Measurements from ENCODE around the gene CORO6. TPM values are rescaled to one million over a fixed set of nuclear protein-coding genes. Genes with fewer than 3 reads are reported as not detected.

CORO6 gene
- total and polyA plus RNA-seq, 5 donors from 2014 or later = 0.15 to 4.3 (median 0.45) TPM; not detected in 1

DNA sequence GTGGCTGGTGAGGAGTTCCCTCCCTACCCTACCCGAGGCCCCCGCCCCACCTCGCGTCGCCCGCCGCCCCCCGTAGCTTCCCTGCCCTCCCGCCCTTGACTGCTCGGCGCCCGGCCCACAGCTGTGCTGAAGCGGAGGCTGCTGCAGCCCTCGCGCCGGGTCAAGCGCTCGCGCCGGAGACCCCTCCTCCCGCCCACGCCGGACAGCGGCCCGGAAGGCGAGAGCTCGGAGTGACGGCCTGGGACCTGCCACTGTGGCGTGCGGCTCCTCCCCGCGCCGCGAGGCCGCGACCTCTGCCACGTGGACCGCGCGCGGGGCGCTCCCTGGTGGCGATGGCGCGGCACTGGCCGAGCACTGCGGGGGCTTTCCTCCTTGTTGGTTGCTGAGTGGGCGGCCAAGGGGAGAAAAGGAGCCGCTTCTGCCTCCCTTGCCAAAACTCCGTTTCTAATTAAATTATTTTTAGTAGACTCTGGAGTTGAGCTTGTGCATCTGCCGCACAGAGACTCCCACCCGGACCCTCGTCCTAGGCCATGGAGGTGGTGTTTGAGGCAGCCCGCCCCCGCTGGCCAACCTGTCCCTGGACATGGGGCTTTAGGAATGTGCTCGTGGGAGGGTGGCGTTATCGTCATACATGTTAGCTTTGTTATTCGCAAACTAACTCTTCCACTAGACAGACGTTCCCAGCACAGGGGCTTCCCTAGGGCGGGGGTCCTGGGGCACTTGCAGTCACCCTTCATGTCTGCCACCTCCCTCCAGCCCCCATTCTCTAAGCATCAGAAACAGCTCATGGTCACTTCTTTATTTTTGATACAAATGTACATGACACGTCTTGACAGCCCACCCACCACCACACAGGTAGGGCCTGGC, 49.8 kb downstream of the CORO6 start:
- Histone ChIP-seq H3K36me3 (ENCODE audit: control insufficient read depth, insufficient read depth, low read length) (peaks cover 29% of the 10 kb centered on the region), H3K4me1 (ENCODE audit: control insufficient read depth, insufficient read depth, low read length, poor library complexity, severe bottlenecking) (peaks cover 8% of the 10 kb centered on the region), H3K4me3 (ENCODE audit: low read depth, low read length) (no peak overlapping the region), H3K27ac (ENCODE audit: insufficient read depth, low read length, poor library complexity, severe bottlenecking) (no peak overlapping the region), H3K9me3 (ENCODE audit: control insufficient read depth in 2 of 2, low read length in 2 of 2) (no peaks in the 10 kb centered on the region), H3K27me3 (ENCODE audit: control insufficient read depth, insufficient read depth, low read length) (no peaks in the 10 kb centered on the region)
- H3K4me1 Mint-ChIP-seq = peaks cover 0 to 22% (median 15%) of the 10 kb centered on the region in 4 donors
- H3K36me3 Mint-ChIP-seq = peaks cover 8% of the 10 kb centered on the region
- peaks cover 0 to 2% (median 0%) of the 10 kb centered on the region in 7 donors for H3K9me3 Mint-ChIP-seq
- no peak overlapping the region for H3K4me3 Mint-ChIP-seq
- no peaks in the 10 kb centered on the region for H3K27me3 Mint-ChIP-seq
- no peak overlapping the region for H3K27ac Mint-ChIP-seq
- ATAC-seq (ENCODE audit: low read depth in 2 of 2) = peak; percentile 27 to 43
- DNase-seq = peak in 1 of 3 donors; percentile 51

GRCh38 chr17:29571883-29572681, 50.6 kb downstream of the CORO6 start:
- no peak overlapping the region for H3K27ac Mint-ChIP-seq
- H3K36me3 ChIP-seq (ENCODE audit: control insufficient read depth, insufficient read depth, low read length) = peaks cover 24% of the 10 kb centered on the region
- H3K36me3 Mint-ChIP-seq = peaks cover 5% of the 10 kb centered on the region
- peaks cover 0 to 2% (median 0%) of the 10 kb centered on the region in 7 donors for H3K9me3 Mint-ChIP-seq
- H3K4me3 Mint-ChIP-seq = peak overlapping the region in 1 of 4 donors; percentile 82
- H3K4me3 ChIP-seq (ENCODE audit: low read depth, low read length) = no peak overlapping the region
- H3K27ac ChIP-seq (ENCODE audit: insufficient read depth, low read length, poor library complexity, severe bottlenecking) = no peak overlapping the region
- no peaks in the 10 kb centered on the region for H3K27me3 Mint-ChIP-seq
- DNase-seq (no peak), ATAC-seq (ENCODE audit: low read depth in 2 of 2) (no peak)
- H3K4me1 ChIP-seq (ENCODE audit: control insufficient read depth, insufficient read depth, low read length, poor library complexity, severe bottlenecking) = peaks cover 8% of the 10 kb centered on the region
- no peaks in the 10 kb centered on the region for H3K9me3 ChIP-seq (ENCODE audit: control insufficient read depth in 2 of 2, low read length in 2 of 2)
- H3K27me3 ChIP-seq (ENCODE audit: control insufficient read depth, insufficient read depth, low read length) = no peaks in the 10 kb centered on the region
- peaks cover 0 to 22% (median 15%) of the 10 kb centered on the region in 4 donors for H3K4me1 Mint-ChIP-seq

GRCh38 chr17:29571486-29571882, 51.2 kb downstream of the CORO6 start:
- peaks cover 19% of the 10 kb centered on the region for H3K36me3 ChIP-seq (ENCODE audit: control insufficient read depth, insufficient read depth, low read length)
- no peak overlapping the region for H3K27ac Mint-ChIP-seq
- H3K9me3 Mint-ChIP-seq = peaks cover 0 to 2% (median 0%) of the 10 kb centered on the region in 7 donors
- H3K4me1 ChIP-seq (ENCODE audit: control insufficient read depth, insufficient read depth, low read length, poor library complexity, severe bottlenecking) = peaks cover 8% of the 10 kb centered on the region
- no peak overlapping the region for H3K27ac ChIP-seq (ENCODE audit: insufficient read depth, low read length, poor library complexity, severe bottlenecking)
- peaks cover 5% of the 10 kb centered on the region for H3K36me3 Mint-ChIP-seq
- peaks cover 0 to 22% (median 15%) of the 10 kb centered on the region in 4 donors for H3K4me1 Mint-ChIP-seq
- ATAC-seq (ENCODE audit: low read depth in 2 of 2) = no peak
- H3K4me3 ChIP-seq (ENCODE audit: low read depth, low read length) = no peak overlapping the region
- peak overlapping the region in 1 of 4 donors; percentile 82 for H3K4me3 Mint-ChIP-seq
- DNase-seq = no peak
- H3K9me3 ChIP-seq (ENCODE audit: control insufficient read depth in 2 of 2, low read length in 2 of 2) = no peaks in the 10 kb centered on the region
- H3K27me3 ChIP-seq (ENCODE audit: control insufficient read depth, insufficient read depth, low read length) = no peaks in the 10 kb centered on the region
- H3K27me3 Mint-ChIP-seq = no peaks in the 10 kb centered on the region

- H3K27me3 Mint-ChIP-seq = no peaks in the 10 kb centered on the region
- no peak for DNase-seq
- peaks cover 5% of the 10 kb centered on the region for H3K36me3 Mint-ChIP-seq
- H3K27ac Mint-ChIP-seq = peak overlapping the region in 1 of 3 donors; percentile 85
- H3K9me3 Mint-ChIP-seq = peaks cover 0 to 2% (median 0%) of the 10 kb centered on the region in 7 donors
- peak overlapping the region; percentile 64 to 84 (median 78) for H3K4me3 Mint-ChIP-seq
- no peak for ATAC-seq (ENCODE audit: low read depth in 2 of 2)
- H3K36me3 ChIP-seq (ENCODE audit: control insufficient read depth, insufficient read depth, low read length) = peaks cover 10% of the 10 kb centered on the region
- peaks cover 15% of the 10 kb centered on the region for H3K4me1 ChIP-seq (ENCODE audit: control insufficient read depth, insufficient read depth, low read length, poor library complexity, severe bottlenecking)
- no peaks in the 10 kb centered on the region for H3K27me3 ChIP-seq (ENCODE audit: control insufficient read depth, insufficient read depth, low read length)
- no peak overlapping the region for H3K4me3 ChIP-seq (ENCODE audit: low read depth, low read length)
- peaks cover 0 to 29% (median 18%) of the 10 kb centered on the region in 4 donors for H3K4me1 Mint-ChIP-seq
- H3K27ac ChIP-seq (ENCODE audit: insufficient read depth, low read length, poor library complexity, severe bottlenecking) = no peak overlapping the region
- H3K9me3 ChIP-seq (ENCODE audit: control insufficient read depth in 2 of 2, low read length in 2 of 2) = no peaks in the 10 kb centered on the region
Observed at GRCh38 chr17:29570521-29570920, 52.2 kb downstream of the CORO6 start.

DNA sequence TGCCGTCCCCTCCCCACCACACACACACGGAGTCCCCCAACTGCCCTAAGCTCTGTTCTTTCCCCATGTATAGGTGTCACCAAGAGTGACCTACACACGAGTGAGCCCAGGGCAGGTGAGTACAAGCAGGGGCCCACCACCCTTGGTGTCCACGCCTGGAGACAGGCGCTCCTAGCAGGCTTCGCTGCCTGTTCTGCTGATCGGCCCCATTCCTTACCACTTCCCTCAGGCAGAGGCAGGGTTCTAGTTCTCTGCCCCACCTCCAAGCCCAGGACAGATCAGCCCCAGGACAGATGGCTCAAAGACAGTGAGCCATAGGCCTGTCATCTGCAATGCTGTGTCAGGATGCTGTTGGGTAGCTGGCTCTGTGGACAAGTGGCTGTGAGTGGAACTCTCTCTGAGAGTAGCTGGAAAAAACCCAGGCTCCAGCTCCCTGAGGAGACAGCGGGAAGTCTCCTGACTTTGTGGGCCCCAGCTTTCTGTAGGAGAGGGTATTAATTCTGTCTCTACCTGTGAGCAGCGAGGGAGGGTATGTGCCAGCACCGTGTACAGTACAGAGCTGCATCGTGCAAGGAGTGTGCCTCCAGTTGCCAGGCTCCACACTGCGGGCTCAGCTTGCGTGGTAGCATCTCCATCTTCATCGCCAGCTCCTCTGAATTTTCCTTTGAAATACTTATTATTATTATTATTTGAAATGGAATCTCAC, 53.3 kb downstream of the CORO6 start:
- Histone ChIP-seq H3K27ac (ENCODE audit: insufficient read depth, low read length, poor library complexity, severe bottlenecking) (peak overlapping the region; percentile 78), H3K27me3 (ENCODE audit: control insufficient read depth, insufficient read depth, low read length) (no peaks in the 10 kb centered on the region), H3K36me3 (ENCODE audit: control insufficient read depth, insufficient read depth, low read length) (peaks cover under 1% of the 10 kb centered on the region), H3K4me1 (ENCODE audit: control insufficient read depth, insufficient read depth, low read length, poor library complexity, severe bottlenecking) (peaks cover 26% of the 10 kb centered on the region), H3K9me3 (ENCODE audit: control insufficient read depth in 2 of 2, low read length in 2 of 2) (no peaks in the 10 kb centered on the region), H3K4me3 (ENCODE audit: low read depth, low read length) (peak overlapping the region; percentile 37)
- Mint-ChIP-seq H3K27ac (peak overlapping the region; percentile 55 to 88 (median 69)), H3K9me3 (peaks cover 0 to 2% (median 0%) of the 10 kb centered on the region in 7 donors), H3K4me1 (peaks cover 0 to 39% (median 19%) of the 10 kb centered on the region in 4 donors), H3K36me3 (peaks cover 5% of the 10 kb centered on the region), H3K27me3 (no peaks in the 10 kb centered on the region), H3K4me3 (peak overlapping the region; percentile 70 to 96 (median 92))
- no peak for ATAC-seq (ENCODE audit: low read depth in 2 of 2)
- no peak for DNase-seq

DNA sequence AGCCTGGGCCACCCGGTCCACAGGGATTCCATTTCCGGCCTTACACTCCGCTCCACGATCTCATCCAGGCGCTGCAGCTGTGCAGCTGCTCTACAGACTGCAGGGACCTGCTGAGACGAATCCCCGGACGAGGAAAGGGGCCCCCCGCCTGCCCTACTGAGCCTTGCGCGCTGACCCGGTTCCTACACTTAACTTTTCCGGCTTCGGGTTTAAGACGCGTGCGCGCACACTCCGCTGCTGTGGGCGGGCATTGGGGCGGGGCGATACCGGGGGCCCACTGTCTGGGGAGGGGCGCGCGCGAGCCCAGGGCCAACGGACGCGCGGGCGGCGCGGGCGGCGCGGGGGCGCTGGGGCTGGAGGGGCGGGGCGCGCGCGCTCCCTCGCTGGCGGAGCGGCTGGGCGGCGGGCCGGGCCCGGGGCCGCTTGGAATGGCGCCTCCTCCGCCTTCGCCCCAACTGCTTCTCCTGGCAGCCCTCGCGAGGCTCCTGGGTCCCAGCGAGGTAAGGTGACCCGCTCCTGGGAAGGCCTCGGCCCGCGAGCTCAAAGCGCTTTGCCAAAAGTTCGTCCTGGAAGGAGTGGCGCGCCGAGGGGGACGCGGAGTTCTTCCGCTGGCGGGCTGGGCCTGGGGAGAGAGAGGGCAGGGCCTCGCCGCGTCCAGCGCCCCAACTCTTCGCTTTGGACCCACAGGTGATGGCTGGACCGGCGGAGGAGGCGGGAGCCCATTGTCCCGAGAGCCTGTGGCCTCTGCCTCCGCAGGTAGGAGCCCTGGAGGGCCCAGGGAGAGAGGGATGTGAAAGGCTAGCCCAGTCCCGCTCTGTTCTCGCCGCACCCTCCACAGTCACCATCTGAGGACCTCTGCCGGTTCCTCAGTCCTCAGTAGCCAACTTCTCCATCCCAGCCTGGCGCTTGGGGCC, 54.1 kb downstream of the CORO6 start, which contains the start of gene TP53I13:
Gene TP53I13 (plus strand): TSS at position 371 of the 914 bp plus-strand sequence. CDS start 58 bp downstream, at position 429.
- Mint-ChIP-seq H3K36me3 (no peaks in the 10 kb centered on the region), H3K27me3 (no peaks in the 10 kb centered on the region), H3K4me3 (peak within 1 kb of the TSS; percentile 96 to 98 (median 96)), H3K4me1 (peaks cover 0 to 46% (median 25%) of the 10 kb centered on the region in 4 donors), H3K27ac (peak within 1 kb of the TSS; percentile 93 to 96 (median 94)), H3K9me3 (peaks cover 0 to 2% (median 0%) of the 10 kb centered on the region in 7 donors)
- H3K9me3 ChIP-seq (ENCODE audit: control insufficient read depth in 2 of 2, low read length in 2 of 2) = no peaks in the 10 kb centered on the region
- no peaks in the 10 kb centered on the region for H3K27me3 ChIP-seq (ENCODE audit: control insufficient read depth, insufficient read depth, low read length)
- no peaks in the 10 kb centered on the region for H3K36me3 ChIP-seq (ENCODE audit: control insufficient read depth, insufficient read depth, low read length)
- H3K27ac ChIP-seq (ENCODE audit: insufficient read depth, low read length, poor library complexity, severe bottlenecking) = peak within 1 kb of the TSS; percentile 78
- peak within 1 kb of the TSS; percentile 74 for H3K4me3 ChIP-seq (ENCODE audit: low read depth, low read length)
- ATAC-seq (ENCODE audit: low read depth in 2 of 2) (peak; percentile 62 to 64), DNase-seq (peak; percentile 83 to 88 (median 86))
- peaks cover 33% of the 10 kb centered on the region for H3K4me1 ChIP-seq (ENCODE audit: control insufficient read depth, insufficient read depth, low read length, poor library complexity, severe bottlenecking)

Measured in CD4-positive, CD25-positive, alpha-beta regulatory T cell (primary cell).